ENCODE results near the gene METRN.
A peak's percentile ranks its signal among the peaks of the same experiment; 100 is the strongest.
"Not testable (repeated sequence)": the region's sequence is repeated elsewhere in the genome, so short reads cannot be mapped to it uniquely, and the experiment has no call there.

The METRN gene

GRCh38 chr16:739560-740458, 24.9 kb downstream of the METRN start:
- no peak for DNase-seq

DNA sequence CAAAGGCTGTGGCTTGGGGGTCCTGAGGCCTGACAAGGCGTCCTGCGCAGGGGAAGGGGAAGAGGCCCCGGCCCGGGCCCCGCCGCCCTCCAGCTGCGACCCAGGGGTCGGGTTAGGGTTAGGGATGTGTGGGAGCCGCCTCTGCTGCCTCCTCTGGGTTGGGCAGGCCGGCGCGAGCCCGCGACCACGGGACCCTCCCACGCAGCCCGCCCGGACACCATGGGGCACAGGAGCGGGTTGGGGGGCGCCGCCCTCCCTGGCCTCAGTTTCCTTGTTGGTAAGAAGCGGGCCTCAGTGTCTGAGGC, 25.5 kb downstream of the METRN start:
- no peak for DNase-seq

GRCh38 chr16:740764-741505, 26.0 kb downstream of the METRN start, which contains the start of gene CIAO3:
Gene CIAO3 (minus strand): TSS chr16:740997. CDS start chr16:740985, 12 bp downstream.
- peak; percentile 85 for DNase-seq

- DNase-seq, result no peak
Observed at GRCh38 chr16:741986-742629, 27.2 kb downstream of the METRN start.

GRCh38 chr16:742894-743293, 28.0 kb downstream of the METRN start:
- DNase-seq, result not testable (repeated sequence)

GRCh38 chr16:743794-744500, 29.0 kb downstream of the METRN start:
- no peak for DNase-seq

DNA sequence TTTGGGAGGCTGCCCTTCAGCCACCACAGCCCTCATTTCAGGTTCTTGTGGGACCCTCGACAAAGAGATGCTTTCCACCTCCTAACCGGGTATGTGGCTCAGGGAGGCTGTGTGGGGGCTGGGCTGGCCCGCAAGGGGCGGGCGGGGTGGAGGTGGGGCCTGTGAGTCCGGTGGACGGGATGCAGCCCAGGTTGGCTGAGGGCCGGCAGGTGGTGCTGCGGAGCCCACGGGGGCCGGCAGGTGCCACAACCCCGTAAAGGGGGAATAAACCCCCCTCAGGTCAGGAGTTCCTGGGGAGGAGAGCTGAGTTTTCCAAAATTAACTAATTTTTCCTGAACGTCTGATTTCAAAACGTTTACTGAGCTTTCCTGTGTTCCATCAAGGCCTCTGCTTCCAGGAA, 30.8 kb downstream of the METRN start:
- DNase-seq, result peak; percentile 33

- no peak for DNase-seq
Observed at GRCh38 chr16:746637-747036, 31.7 kb downstream of the METRN start.

DNA sequence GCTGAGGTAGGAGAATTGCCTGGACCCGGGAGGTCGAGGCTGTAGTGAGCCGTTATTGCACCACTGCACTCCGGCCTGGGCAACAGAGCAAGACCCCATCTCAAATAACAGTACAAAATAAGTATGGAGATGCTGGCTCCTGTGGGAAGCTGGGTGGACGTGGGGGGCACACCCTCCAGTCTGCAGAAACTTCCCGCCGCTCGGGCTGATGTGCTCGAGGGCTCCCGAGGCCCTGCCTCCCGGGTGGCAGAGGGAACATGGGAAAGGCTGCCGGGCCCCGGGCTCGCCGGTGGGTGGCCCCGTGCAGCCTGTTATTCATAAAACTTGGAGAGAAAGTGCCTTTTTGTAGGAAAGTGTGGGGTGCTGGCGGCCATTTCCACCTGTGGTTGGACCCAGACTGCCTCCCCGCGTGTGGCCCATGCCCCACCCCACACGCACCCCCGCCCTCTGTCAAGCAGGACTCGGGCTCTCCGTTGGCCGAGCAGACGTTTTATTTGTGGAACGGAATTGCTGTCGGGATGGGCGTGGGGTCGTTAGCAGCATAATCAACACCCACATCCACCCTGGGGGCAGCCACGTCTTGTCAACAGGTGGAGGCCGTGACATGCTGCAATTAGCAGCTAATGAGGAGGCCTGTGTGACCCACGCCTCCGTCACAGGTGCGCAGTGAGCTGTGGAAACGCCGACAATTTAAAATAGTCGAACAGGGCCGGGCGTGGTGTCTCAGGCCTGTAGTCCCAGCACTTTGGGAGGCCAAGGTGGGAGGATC, 33.2 kb downstream of the METRN start:
- no peak for DNase-seq

DNA sequence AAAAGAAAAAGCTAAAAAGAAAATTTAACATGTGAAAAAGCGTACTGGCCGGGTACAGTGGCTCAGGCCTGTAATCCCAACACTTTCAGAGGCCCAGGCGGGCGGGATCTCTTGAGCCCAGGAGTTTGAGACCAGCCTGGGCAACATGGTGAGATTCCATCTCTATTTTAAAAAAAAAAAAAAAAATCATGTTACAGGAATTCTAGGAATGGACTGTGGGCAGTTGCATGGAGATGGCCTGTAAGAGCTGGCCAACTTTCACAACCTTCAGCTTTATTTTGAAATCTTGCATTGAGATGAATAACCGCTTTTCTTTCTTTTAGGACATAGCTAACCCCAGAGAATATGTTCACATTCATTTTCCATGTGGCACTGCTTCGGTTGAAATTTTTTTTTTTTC, 34.1 kb downstream of the METRN start:
- no peak for DNase-seq

- DNase-seq, result no peak
Observed at GRCh38 chr16:750485-750884, 35.6 kb downstream of the METRN start.

DNA sequence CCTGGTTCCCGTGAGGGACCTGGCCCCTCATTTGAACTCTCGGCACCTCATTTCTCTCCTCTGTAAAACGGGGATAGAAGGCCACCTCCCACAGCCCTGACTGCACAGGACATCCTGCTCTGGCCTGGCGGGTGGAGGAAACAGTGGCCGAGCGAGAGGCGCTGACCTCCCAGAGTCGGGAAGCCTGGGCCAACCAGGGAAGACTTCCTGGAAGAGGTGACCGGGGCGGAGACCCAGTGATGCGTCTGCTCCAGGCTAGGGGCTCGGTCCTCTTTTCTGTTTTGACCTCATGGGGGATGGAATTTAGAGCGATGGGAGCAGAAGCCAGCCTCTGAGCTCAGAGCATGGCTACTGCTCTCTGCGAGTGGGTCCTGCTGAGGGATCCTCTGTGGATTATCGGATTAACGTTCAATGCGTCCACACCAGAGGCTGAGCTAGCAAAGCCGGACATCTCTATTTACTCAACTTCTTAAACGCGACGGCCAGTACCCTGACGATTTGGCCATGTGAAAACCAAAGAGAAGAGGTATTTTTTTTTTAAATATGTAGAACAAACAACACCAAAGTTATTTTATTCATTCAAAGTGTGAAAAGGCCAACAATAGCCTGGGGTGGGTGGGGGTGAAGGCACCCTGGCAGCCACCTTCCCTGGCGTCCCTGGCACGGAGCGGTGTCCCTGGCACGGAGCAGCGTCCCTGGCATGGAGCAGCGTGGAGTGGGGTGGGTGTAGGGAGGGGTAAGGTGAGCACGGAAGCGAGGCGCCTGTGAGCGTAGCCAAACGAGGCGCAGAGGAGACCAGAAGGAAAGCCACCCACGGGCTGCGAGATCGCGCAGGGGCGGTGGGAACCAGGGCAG, 36.5 kb downstream of the METRN start:
- no peak for DNase-seq

GRCh38 chr16:752007-752312, 37.0 kb downstream of the METRN start:
- no peak for DNase-seq

GRCh38 chr16:754121-754607, 39.2 kb downstream of the METRN start:
- DNase-seq, result not testable (repeated sequence)

DNA sequence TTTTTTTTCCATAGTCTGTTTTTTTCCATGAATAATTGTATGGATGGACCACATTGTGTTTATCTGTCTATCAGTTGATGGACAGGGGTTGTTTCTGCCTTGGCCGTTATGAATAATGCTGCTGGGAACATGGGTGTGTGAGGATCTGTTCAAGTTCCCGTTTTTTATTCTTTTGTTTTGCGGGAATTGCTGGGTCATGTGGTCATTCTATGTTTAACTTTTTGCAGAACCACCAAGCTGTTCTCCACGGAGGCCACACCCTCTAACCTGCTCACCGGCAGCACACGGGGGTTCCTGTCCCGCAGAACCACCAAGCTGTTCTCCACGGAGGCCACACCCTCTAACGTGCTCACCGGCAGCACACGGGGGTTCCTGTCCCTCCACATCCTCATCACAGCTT, 39.7 kb downstream of the METRN start:
- DNase-seq, result no peak

DNA sequence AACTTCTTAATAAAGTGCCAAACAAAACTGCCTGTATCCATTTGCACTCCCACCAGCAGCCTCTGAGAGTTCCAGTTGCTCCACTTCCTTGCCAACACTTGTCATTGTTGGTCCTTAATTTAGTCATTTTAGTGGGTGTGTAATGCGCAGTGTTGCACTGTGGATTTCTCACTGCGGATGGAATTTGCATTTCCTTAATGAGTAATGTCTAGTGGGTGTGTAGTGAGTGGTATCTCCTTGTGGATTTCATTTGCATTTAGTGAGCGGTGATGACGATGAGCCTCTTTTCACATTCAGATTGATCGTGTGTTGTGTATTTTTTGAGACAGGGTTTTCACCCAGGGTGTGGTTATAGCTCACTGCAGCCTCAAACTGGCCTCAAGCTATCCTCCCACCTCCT, 41.5 kb downstream of the METRN start:
- no peak for DNase-seq

DNA sequence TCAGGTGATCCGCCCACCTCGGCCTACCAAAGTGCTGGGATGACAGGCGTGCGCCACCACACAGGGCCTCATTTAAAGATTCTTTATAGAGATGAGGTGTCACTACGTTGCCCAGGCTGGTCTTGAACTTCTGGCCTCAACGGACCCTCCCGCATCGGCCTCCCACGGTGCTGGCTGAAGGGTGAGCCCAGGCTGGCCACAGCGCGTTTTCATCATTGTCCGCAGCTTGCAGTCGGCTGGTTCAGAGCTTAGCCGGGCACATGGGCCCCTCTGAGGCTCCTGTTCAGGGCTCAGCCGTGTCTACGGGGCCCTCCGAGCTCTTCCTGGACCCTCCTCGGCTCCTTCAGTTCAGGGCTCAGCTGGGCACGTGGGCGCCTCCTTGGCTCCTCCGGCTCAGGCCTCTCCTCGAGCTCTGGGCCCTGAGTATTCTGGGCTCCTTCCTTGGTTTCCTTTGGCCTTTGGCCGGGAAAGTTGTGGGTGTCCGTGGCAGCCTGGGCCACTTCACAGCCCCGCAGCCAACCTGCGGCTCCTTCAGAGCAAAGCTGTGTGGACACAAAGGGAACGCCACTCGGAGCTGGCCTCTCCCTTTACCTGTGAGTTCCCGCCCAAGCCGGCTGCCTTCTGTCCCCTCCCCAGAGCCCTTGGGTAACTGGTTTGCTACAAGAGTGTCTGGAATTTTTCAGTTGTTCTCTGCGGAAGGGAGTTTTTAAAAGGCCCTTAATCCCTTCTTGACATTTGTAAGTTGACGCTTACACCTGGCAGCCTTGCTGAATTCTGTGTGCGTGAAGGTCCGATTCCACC, 44.4 kb downstream of the METRN start:
- no peak for DNase-seq

- no peak for DNase-seq
Observed at GRCh38 chr16:760065-760464, 45.1 kb downstream of the METRN start.

- no peak for DNase-seq
Observed at GRCh38 chr16:760545-761343, 45.8 kb downstream of the METRN start, which contains the start of gene MSLN. Gene MSLN (plus strand): TSS chr16:760734. CDS start chr16:762681, 1,947 bp downstream.

Measured in COR-L47 (cell line).